MCF 10A (cell line): Measurements from ENCODE around the gene HK1. TPM values are rescaled to one million over a fixed set of nuclear protein-coding genes. Genes with fewer than 3 reads are reported as not detected.

Experiments used
- BruUV-seq: library from RNA; stranded (reverse); fragments of 400-500 nt; replicated peaks from 2 replicates; lab custom pipeline; 2021; lab: Mats Ljungman, UMichigan
- CTCF ChIA-PET: fragments of 300-600 bp; sonication (Branson Sonifier 250); formaldehyde crosslinking; extraction: SDS; loops from one replicate; lab custom pipeline; 2021; ENCODE audit warnings: antibody characterized with exemption, inconsistent platforms; lab: Yijun Ruan, JAX
- POLR2A ChIA-PET: fragments of 300-600, 350-650 bp; sonication (Branson Sonifier 250); formaldehyde crosslinking; extraction: SDS; loops from one replicate; lab custom pipeline; 2020; ENCODE audit warnings: antibody characterized with exemption, inconsistent platforms; lab: Yijun Ruan, JAX
- DNase-seq: peaks from one replicate; pipeline ENCODE4 v3.0.0-alpha.2; 2018; ENCODE audit not compliant: unreplicated experiment
- H3K27ac Mint-ChIP-seq: one replicate; pipeline ENCODE4 v1.8.0; 2022; ENCODE audit warnings: mild to moderate bottlenecking, low read depth, mixed read lengths; ENCODE audit not compliant: unreplicated experiment
- H3K27me3 Mint-ChIP-seq: one replicate; pipeline ENCODE4 v1.8.0; 2022; ENCODE audit warnings: mixed read lengths; ENCODE audit not compliant: insufficient read depth, unreplicated experiment
- H3K36me3 Mint-ChIP-seq: one replicate; pipeline ENCODE4 v1.8.0; 2022; ENCODE audit warnings: mild to moderate bottlenecking, moderate library complexity, mixed read lengths; ENCODE audit not compliant: insufficient read depth, unreplicated experiment
- H3K4me1 Mint-ChIP-seq: one replicate; pipeline ENCODE4 v1.8.0; 2022; ENCODE audit warnings: mixed read lengths; ENCODE audit not compliant: insufficient read depth, unreplicated experiment
- H3K4me3 Mint-ChIP-seq: one replicate; pipeline ENCODE4 v1.8.0; 2022; ENCODE audit warnings: mild to moderate bottlenecking, moderate library complexity, mixed read lengths; ENCODE audit not compliant: unreplicated experiment
- H3K9me3 Mint-ChIP-seq: one replicate; pipeline ENCODE4 v1.8.0; 2022; ENCODE audit warnings: mixed read lengths; ENCODE audit not compliant: unreplicated experiment
- CTCF ChIP-seq: fragments of 200-600 bp; IDR thresholded peaks from one replicate; pipeline ENCODE4 v1.8.0; 2022; ENCODE audit warnings: antibody characterized with exemption, mild to moderate bottlenecking; ENCODE audit not compliant: unreplicated experiment
- intact Hi-C: fragments of 100-400 bp; cut with micrococcal nuclease; formaldehyde crosslinking; loops from 2 replicates; pipeline ENCODE4 v1.14.1; 2022
- total RNA-seq: library from RNA; stranded (reverse); gene quantifications from 2 replicates; pipeline ENCODE4 v1.2.3, GENCODE V29; 2022

Gene HK1
- total RNA-seq, 1 experiment from 2014 or later: 134 TPM

- intact Hi-C loops: loop anchor here (5.0 kb wide), 1 partner anchor 42 kb away; no protein-coding TSS in a partner anchor
- H3K27ac Mint-ChIP-seq: peak overlapping the region; percentile 46
- H3K27me3 Mint-ChIP-seq: no peaks in the 10 kb centered on the region
- TF ChIP-seq CTCF: no peak
- no peak overlapping the region for H3K4me3 Mint-ChIP-seq
- POLR2A ChIA-PET: interaction anchor here (1.2 kb wide), 1 partner anchor 17 kb away, joined by 3 read pairs; no protein-coding TSS in a partner anchor
- DNase-seq: no peak
- peaks cover 89% of the 10 kb centered on the region for H3K36me3 Mint-ChIP-seq
- CTCF ChIA-PET: no interaction called here
- no TSS peak for BruUV-seq
- no peaks in the 10 kb centered on the region for H3K9me3 Mint-ChIP-seq
- H3K4me1 Mint-ChIP-seq: peaks cover 22% of the 10 kb centered on the region
These were observed 101.5 kb downstream of the HK1 start for GRCh38 chr10:69379800-69380199.

- intact Hi-C loops: no loop called here
- Mint-ChIP-seq H3K36me3 (peaks cover 95% of the 10 kb centered on the region), H3K27me3 (no peaks in the 10 kb centered on the region), H3K4me3 (no peak overlapping the region), H3K9me3 (no peaks in the 10 kb centered on the region), H3K27ac (peak overlapping the region; percentile 49), H3K4me1 (peaks cover 8% of the 10 kb centered on the region)
- BruUV-seq: no TSS peak
- no peak for DNase-seq
- ChIA-PET CTCF (interaction anchor here (1.0 to 2.3 kb wide), 4 partner anchors 9 to 144 kb away, joined by 3 to 10 read pairs (median 4); no protein-coding TSS in a partner anchor), POLR2A (interaction anchor here (1.4 kb wide), 1 partner anchor 46 kb away, joined by 5 read pairs; no protein-coding TSS in a partner anchor)
- no peak for TF ChIP-seq CTCF
These were observed 104.3 kb downstream of the HK1 start for GRCh38 chr10:69382382-69383117.

- no peak overlapping the region for H3K27ac Mint-ChIP-seq
- no peaks in the 10 kb centered on the region for H3K9me3 Mint-ChIP-seq
- peaks cover 8% of the 10 kb centered on the region for H3K4me1 Mint-ChIP-seq
- no peak overlapping the region for H3K4me3 Mint-ChIP-seq
- no peak for DNase-seq
- intact Hi-C loops: no loop called here
- BruUV-seq: no TSS peak
- no peak for TF ChIP-seq CTCF
- ChIA-PET CTCF (interaction anchor here (0.7 to 2.3 kb wide), 4 partner anchors 8 to 145 kb away, joined by 3 to 10 read pairs (median 4); no protein-coding TSS in a partner anchor), POLR2A (interaction anchor here (0.6 to 0.7 kb wide), 4 partner anchors 14 to 213 kb away, joined by 3 to 5 read pairs (median 4); no protein-coding TSS in a partner anchor)
- peaks cover 95% of the 10 kb centered on the region for H3K36me3 Mint-ChIP-seq
- no peaks in the 10 kb centered on the region for H3K27me3 Mint-ChIP-seq
These were observed 105.3 kb downstream of the HK1 start for GRCh38 chr10:69383558-69383957.

GRCh38 chr10:69384320-69384719 is 106.0 kb downstream of the HK1 start:
- no peak overlapping the region for H3K27ac Mint-ChIP-seq
- intact Hi-C loops: no loop called here
- H3K36me3 Mint-ChIP-seq: peaks cover 95% of the 10 kb centered on the region
- H3K9me3 Mint-ChIP-seq: no peaks in the 10 kb centered on the region
- no peaks in the 10 kb centered on the region for H3K27me3 Mint-ChIP-seq
- TF ChIP-seq CTCF: no peak
- BruUV-seq: no TSS peak
- ChIA-PET POLR2A (interaction anchor here (0.6 to 1.9 kb wide), 4 partner anchors 15 to 65 kb away, joined by 4 to 6 read pairs (median 6); no protein-coding TSS in a partner anchor), CTCF (interaction anchor here (0.7 to 2.3 kb wide), 3 partner anchors 9 to 145 kb away, joined by 3 to 10 read pairs (median 3); no protein-coding TSS in a partner anchor)
- H3K4me1 Mint-ChIP-seq: peaks cover 8% of the 10 kb centered on the region
- no peak for DNase-seq
- no peak overlapping the region for H3K4me3 Mint-ChIP-seq
